Measurements from ENCODE around the gene KLF6.

KLF6 gene

DNA sequence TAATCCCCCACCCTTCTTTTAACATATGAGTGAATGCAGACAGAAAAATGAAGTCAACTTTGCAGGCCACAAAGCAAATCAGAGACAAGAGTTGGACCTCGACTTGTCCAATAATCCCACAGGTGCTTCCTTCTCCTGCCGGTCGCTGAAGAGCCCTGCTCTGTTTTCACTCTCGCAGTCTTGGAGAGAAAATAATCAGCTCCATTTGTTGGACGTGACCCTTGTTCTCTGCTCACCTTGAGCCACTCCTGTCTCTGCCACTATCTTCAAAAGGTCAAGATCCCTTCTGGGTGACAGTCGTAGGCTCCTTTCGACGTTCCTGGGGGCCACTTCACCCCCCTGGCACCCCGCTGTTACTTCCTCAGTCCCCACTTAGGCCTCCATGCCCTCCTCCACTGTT, 2.8 kb upstream of the KLF6 start:
- no peak for DNase-seq (ENCODE audit: low read depth, low spot score)

DNA sequence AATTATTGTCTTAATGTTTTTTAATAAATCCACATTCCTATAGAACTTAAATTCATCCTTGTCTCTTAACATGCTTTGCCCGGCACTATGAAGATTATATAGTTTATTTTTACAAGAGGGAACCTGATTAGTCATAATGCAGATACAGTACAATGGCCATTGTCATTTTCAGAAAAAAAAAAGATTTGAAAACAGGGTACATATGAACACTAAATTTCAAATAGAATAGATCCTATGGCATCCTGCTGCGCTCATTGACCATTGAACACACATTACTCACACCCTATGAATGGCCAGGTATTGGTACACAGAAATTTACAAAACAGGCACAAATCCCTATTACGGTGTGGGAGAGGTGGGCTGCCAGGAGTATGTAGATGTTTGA, 2.0 kb upstream of the KLF6 start:
- no peak for DNase-seq (ENCODE audit: low read depth, low spot score)

DNA sequence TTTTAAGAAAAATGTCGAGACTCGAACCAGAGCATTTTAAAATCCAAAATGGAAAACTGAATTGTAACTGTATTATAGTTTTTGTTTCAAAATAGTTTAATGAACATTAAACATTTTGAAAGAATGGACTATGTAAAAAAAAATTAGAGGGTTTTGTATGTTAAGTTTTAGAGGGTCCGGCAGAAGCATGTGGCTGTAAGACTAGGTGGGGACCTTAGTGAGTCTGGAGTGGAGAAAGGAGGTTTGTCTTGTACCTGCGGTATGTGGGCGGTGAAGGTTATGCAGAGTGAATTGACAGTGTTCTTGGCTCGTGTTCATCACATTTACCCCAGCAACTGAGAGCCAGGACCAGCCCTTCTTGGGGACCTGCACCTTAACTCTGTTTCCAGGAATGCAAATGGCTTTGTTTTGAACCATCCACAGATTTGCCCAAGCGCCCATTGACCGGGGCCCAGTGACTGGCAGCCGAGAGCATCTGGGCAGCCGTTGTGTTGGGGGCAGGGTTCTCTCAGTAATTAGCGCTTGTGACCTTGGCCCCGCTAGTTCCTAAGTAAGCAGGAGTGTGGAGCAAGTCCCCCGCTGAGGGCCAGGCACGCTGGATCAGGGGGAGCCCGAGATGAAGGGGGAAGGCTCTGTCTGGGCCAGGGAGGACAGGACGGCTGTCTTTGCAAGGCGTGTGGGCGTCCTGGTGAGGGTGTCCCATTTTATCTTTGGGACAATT, 1.4 kb upstream of the KLF6 start:
- no peak for DNase-seq (ENCODE audit: low read depth, low spot score)

DNA sequence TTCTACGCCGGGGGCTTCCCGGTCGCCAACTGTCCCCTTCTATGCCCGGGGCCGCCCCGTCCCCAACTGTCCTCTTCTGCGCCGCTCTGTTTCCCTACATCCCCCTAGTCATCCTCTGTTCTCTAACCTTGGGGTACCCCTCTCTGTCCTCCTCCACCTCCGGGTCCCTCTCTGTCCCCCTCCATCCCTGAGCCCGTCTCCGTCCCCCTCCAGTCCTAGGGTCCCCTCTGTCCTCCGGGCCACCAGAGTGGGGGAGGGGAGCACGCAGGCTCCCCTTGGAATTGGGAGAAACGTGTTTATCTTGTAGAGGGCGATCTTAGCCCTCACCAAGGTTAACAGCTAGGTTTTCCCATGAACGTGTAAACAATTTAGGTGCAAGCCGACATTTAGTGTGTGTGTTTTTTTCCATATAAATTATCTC, 852 bp upstream of the KLF6 start:
- DNase-seq (ENCODE audit: low read depth, low spot score) = no peak

DNA sequence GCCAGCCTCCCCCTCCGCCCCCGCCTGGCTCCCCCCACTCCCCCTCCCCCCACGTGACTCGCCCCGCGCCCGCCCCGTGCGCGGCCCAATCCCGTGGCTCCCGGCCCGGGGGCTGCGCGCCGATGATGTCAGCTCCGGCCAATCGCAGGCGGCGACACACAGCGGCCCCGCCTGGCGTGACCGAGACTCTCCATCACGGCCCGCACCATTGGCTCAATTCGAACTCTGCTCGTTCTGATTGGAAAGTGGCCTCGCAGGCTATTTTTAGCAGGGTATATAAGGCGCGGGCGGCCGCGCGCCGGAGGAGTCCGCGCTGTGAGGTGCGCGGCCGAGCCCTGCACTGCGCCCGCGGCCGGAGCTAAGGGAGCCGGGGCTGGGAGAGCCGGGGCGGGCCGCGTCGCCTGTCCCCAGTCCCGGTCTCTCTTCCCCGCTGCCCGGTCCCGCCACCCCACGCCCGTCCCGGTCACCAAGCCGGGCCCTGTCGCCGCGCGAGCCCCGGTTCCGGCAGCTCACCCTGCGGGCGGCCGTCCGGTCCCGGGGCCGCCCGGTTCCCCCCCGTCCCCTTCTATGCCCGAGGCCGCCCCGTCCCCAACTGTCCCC, 342 bp upstream of the KLF6 start:
- peak; percentile 99 for DNase-seq (ENCODE audit: low read depth, low spot score)

DNA sequence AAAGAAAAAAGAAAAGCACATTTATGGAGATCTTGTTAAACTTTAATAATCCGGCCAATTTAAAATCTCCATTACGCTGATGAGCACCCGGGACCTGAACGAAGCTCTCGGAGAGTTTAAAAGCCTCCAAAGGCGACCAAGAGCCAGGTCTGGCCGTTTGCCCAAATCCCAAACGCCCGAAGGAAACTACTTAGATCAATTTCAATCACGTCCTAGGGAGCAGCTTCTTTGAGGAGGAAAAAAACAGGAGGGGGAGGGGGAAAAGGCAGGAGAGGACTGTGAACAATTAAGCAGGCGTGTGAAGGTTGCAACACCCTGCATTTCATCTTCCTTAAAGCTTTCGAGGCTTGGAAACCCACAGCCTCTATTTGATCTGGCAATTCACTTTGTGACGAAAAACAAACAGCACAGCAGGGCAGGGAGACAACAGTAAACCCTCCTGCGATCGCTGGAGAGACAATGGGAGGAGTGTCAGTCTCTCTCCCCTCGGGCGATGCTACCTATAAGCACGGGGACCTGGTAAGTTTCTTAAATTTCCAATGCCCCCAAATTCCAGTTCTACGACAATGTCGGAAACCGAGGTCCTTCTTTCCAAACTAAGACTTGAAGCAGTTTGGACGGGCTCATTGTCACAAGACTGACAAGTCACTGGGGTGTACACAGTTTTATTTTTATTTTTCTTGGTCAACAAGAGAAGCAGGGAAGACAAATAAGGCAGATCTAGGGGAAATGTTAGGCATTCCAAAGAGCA, 1.2 kb downstream of the KLF6 start:
- DNase-seq (ENCODE audit: low read depth, low spot score) = no peak

DNA sequence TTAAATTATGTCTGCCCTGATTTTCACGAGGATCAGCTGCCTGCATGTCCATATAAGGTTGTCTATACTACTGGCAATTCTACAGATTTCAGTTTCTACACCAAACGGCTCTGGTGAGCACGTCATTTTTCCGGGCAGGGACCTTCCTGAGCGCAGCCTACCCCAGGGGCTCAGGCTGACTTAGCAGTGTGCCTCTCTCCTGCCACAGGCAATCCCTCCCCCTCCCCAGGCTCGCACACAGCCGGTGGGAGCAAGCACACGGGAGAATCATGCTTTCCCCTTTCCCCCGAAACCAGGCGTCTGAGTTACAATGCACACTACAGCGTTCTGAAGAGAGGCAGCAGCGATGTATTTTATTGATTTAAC, 1.7 kb downstream of the KLF6 start:
- no peak for DNase-seq (ENCODE audit: low read depth, low spot score)

DNA sequence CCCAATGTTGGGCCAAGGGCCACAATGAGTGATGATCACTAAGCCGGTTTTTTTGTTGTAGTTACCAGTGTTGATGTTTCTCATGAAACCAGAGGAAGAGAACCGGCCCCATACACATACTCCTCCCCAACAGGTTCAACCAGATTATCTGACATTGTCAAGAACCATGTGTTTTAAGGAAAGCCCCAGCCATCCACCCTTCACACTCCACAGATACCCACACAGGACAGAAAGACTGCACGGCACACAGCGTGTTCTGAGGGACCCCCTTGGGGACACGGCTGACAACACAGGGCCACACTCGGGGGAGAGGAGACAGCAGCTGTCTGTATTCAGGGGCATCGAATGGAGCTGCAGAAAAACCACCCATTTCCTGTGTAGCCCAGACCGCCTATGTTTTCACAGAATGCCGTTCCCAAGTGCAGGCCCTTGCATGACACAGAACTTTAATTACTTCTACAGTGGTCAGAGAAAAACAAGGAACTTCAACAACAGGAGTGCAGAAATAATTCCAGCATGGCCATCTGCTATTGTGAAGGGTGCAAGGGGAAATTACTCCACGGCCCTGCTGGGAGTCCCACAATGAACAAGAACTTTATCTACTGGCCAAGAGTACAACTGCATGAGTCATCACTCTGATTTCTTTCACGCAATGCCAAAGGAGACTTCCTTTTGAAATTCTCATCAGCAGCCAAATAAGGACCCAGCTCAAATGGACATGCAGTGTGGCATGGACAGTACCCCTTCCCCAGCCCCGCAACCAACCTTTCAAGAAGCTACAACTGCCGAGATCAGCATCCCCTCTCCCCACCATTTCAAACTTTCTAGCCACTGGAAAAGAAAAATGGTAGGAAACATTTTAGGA, 2.3 kb downstream of the KLF6 start:
- DNase-seq (ENCODE audit: low read depth, low spot score) = no peak

DNA sequence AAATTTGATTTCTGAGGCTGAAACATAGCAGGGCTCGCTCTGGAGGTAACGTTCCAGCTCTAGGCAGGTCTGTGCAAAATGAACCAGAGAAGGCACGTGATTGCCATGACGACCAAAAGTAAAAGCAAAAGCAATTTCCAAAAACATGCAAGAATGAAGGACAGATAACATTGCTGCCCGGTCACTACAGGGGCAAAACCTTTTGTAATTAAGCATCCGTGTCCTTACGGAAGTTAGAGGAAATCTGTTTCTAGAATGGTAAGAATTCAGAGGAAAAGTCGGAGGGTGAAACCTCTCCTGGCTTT, 2.9 kb downstream of the KLF6 start:
- DNase-seq (ENCODE audit: low read depth, low spot score) = no peak

DNA sequence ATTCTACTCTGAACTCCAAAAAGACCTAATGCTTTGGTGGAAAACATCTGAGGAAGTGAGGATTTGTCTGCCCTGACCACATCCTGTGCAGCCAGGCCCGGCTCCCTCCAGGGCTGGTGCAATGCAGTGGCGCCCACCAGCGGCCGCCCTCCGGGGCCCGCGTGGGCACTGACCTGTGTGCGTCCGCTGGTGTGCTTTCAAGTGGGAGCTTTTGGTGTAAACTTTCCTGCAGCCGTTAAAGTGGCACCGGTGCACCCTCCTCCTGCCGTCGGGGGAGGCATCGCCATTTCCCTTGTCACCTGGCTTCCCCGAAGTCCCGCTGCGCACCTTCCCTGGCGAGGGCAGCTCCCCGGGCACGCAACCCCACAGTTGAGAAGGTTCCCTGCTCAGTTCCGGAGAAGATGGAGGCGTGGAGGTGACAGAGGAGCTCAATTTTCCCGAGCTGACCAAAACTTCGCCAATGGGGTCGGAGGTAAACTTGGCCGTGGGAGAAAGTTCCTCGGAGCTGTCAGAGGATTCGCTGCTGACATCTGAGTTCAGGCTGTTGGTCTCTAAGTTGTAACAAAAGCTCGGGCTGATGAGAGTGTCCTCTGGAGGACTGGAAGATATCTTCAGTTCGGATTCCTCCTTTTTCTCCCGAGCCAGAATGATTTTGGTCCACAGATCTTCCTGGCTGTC, 3.4 kb downstream of the KLF6 start:
- DNase-seq (ENCODE audit: low read depth, low spot score) = no peak

DNA sequence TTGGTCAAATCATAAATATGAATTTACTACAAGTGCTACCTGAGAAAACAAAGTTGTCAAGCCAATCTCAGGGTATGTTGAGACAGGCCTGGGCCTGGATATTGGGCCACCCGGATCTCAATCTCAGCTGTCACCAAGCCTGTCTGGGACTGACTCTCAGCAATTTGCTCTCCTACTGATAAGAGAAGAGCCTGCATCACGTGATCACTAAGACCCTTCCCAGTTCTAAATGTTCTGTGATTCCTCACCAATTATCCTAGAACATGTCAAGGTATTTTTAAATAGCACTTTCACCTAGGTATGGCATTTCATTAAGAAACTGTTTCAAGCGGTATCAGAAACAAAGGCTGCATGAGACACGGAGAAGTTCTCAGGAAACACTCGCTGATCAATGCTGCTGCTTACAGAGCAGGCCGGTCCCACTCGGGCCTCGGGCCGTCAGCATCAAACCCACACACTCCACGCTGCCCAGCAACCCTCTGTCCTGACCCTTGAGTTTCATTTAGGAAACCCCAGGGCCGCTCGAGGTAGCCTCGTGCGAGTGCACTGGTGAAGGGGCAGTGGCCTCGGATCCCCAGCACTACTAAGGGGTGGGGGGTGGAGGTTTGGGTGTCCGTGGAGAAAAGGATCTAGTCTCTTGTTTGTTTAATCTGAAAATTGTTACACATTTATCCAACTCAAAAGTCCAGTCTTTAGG, 4.1 kb downstream of the KLF6 start:
- DNase-seq (ENCODE audit: low read depth, low spot score) = no peak

DNA sequence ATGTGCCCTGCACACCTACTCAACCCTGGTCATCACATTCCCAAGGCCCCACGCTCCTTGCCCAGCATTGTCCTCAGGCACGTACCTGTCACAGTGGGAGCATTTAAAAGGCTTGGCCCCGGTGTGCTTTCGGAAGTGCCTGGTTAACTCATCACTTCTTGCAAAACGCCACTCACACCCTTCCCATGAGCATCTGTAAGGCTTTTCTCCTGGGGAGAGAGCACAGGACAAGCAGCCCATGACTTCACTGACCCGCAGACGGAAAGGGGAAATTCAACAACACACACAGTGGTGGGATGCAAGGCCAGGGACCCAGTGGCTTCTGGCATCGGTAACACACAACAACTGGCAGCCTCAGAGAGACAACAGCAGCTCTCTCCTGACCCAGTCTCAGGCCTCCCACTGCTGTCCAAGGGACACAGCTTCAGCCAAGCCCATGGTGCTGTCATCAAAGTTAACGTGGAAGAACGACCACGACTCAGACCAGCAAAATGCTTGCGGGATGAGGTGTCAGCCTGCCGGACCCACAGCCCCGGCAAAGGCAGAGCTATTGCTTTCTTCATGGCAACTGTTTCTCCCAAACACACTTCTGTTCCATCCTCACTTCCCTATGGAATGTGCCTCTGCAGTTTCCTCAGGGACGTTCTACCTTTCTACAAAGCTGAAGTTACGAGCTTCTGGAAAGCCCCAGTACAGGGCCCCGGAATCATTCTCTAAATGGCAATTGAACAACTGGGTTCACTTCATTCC, 4.8 kb downstream of the KLF6 start:
- no peak for DNase-seq (ENCODE audit: low read depth, low spot score)

DNA sequence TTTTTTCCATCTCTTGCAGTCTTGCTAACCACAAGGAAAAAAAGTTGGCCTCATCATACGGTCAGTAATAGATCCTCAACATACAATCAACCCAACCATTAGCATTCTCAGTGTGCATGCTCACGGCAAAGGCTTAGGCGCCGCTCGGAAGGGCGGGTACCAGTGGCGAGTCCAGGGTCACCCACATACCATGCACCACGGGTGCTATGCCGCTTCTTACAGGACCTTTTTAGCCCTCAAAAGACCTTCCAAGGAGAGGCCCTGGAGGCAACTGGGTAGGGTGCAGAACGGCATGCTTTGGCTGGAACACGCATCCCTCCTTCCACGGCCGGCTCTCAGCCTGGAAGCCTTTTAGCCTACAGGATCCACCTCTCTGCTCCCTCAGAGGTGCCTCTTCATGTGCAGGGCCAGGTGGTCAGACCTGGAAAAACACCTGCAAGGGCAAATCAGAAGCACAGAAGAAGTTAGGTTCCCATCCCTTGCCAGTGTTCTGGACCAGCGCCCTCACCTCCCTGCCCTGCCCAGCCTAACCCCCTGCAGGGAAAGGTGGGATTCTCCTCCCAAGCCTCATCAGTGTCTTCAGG, 5.8 kb downstream of the KLF6 start:
- no peak for DNase-seq (ENCODE audit: low read depth, low spot score)

DNA sequence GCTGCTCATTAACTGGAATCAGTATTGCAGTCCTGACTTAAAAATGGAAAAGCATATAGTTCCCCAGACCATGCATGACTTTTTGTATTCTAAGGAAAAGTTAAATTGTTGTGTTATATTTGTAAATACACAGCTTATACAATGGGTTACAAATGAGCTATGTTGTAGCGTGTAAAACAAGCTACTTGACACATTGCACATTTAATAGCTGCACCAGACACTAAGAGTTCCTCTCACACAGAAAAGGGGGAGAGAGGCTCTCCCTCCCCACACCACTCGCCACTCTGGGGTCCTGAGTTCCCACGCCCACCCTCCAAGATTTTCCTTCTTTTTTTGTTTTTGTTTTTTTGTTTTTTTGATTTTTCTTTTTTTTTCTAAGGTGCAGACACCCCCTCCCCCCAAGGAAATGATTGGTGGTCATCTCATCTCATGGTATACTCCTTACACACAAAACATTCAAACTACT, 6.3 kb downstream of the KLF6 start:
- DNase-seq (ENCODE audit: low read depth, low spot score) = no peak

DNA sequence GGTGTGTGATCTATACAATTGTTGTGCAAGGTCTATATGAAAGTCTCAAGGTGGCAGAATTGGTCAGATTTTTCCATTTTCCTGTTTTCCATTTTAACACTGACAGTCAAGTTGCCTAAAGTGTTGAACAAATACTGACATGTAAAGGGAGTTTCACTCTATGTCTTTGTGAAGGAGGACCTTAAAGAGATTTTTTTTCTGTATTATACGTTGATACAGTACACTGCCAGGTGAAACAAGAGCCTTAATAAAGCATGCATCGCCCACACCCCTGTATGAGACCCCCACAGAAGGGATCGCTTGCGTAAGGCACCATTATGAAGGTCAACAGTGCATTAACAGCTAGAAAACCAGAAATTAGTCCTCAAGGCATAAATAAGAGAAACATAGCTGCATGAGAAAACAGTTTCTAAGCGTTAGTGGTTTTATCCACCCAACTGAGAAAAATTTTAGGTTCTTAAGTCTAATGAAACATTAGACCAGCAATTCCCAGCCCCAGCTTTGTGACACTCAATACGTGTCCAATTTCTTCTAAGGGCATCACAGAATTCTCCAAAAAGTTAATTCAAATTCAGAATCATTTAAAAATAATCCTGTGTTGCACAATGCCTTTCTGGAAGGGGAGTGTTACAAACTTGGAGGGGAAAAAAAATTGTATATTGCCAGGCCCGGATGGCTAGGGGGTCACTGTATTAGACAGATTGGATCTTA, 6.9 kb downstream of the KLF6 start:
- no peak for DNase-seq (ENCODE audit: low read depth, low spot score)

DNA sequence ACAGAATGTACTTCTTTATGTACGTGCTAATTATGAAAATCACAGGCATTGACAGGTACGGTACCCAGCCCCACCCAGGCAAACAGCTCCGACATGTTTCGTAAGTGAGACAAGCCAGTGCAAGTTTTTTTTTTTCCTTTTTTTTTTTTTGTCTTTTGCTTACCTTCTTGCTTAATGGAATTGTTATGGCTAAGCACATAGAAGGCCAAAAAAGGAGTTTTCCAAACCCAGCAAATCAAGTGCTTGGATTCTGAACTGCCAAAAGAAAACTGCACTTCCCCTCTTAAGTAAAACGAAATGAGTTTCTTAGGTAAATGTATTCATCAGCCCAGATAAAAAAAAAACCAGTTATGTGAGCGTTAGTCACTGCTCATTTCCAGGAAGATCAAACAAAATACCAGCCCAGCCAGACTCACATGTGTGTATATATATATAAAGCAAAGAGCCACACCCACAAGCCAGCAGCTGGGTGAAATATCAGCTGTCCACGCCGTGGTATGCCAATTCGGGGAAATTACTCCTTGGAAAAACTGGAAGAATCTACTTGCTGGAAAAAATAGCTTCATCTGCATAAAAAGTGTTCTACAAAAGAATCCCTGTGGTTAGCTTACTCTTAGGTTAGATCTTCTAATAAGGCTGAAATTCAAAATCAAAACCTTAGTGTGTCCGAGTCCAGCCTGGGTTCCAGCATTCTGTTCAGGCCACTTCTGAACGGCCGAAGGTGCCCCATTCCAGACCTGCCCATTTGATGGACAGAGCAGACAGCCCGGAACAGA, 8.0 kb downstream of the KLF6 start:
- no peak for DNase-seq (ENCODE audit: low read depth, low spot score)

DNA sequence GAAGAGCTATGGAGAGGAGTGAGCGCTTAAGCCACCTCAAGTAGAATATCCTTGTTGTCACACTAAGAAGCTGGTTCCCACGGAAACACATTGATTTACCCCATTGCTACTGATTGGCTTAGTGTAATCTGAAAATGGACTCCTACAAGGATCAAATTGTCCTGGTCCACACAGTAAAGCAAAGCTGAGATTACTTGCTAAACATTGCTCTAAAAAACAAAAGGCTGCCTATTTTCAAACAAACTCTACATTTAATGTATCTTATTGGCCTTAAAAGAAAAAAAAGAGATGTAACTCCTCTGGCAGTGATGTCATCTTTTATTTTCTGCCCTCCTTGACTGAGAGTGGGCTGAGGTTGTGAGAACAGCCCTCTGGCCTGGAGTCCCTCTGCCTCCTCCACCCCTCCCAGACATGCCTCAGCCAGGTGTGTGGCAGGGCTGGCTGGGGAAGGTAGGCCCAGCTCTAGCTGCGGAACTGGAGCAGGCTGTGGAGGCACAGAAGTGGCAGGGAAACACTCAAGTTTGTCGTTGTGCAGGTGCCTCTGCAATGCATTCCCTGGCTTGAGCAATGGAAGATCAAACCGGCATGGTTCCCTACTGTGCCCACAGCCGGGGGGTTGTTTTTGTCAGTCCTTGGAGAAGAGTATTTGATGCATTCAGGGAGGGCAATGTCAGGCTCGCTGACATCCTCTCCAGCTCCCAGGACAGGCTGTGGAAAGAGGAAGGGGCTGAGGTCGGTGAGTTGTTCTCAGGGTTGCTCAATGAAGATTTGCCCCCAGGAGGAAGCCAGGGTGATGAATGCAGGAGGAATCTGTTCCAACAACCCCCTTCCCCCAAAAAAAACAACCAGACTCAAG, 9.1 kb downstream of the KLF6 start:
- DNase-seq (ENCODE audit: low read depth, low spot score) = no peak

Data from activated CD4-positive, CD25-positive, alpha-beta regulatory T cell treated with anti-CD3 and anti-CD28 coated beads, Interleukin-2, amount 50 U/mL, for 16 hours (primary cell).